Liver (tissue), 9 donors: ENCODE results near the gene RTL10. TPM values are rescaled to one million over a fixed set of nuclear protein-coding genes. Genes with fewer than 3 reads are reported as not detected.

ENCODE experiments used
- DNase-seq: peaks from one replicate; pipeline ENCODE4 v3.0.0-alpha.2; 2017; ENCODE audit warnings: low spot score
- H3K27ac ChIP-seq, 2 donors: one replicate each; pipeline ENCODE4 v1.7.0; 2013; ENCODE audit warnings: inconsistent platforms in 2 of 2, low read length in 2 of 2, control low read depth in 1 of 2, low read depth in 1 of 2, mild to moderate bottlenecking in 1 of 2
- H3K27me3 ChIP-seq, 4 donors: one replicate each; pipeline versions ENCODE4 v1.6.1 to v1.7.0; 2013; ENCODE audit warnings: low read length in 3 of 4, inconsistent platforms in 1 of 4, mild to moderate bottlenecking in 1 of 4, moderate library complexity in 1 of 4; ENCODE audit not compliant: control insufficient read depth in 4 of 4, insufficient read depth in 4 of 4
- H3K36me3 ChIP-seq, 4 donors: one replicate each; pipeline versions ENCODE4 v1.6.1 to v1.7.0; 2013; ENCODE audit warnings: low read length in 3 of 4, mild to moderate bottlenecking in 3 of 4, low read depth in 1 of 4, moderate library complexity in 1 of 4; ENCODE audit not compliant: control insufficient read depth in 4 of 4, insufficient read depth in 3 of 4
- H3K4me1 ChIP-seq, 4 donors: one replicate each; pipeline versions ENCODE4 v1.6.1 to v1.7.0; 2013; ENCODE audit warnings: low read length in 3 of 4, mild to moderate bottlenecking in 3 of 4, moderate library complexity in 1 of 4; ENCODE audit not compliant: control insufficient read depth in 4 of 4, insufficient read depth in 4 of 4
- H3K4me3 ChIP-seq, 3 donors: one replicate each; pipeline versions ENCODE4 v1.6.1 to v1.7.0; 2013; ENCODE audit warnings: low read length in 3 of 3, control low read depth in 1 of 3, low read depth in 1 of 3, mild to moderate bottlenecking in 1 of 3
- H3K9ac ChIP-seq, 2 donors: one replicate each; pipeline ENCODE4 v1.7.0; 2013; ENCODE audit warnings: low read length in 2 of 2, mild to moderate bottlenecking in 2 of 2, moderate library complexity in 2 of 2, control low read depth in 1 of 2, low read depth in 1 of 2
- H3K9me3 ChIP-seq, 4 donors: one replicate each; pipeline versions ENCODE4 v1.6.1 to v1.7.0; 2013; ENCODE audit warnings: low read length in 3 of 4; ENCODE audit not compliant: control insufficient read depth in 4 of 4
- EGR1 ChIP-seq, 2 donors: IDR thresholded peaks; 2 replicates each; pipeline ENCODE4 v1.6.1; 2016 to 2018; ENCODE audit warnings: antibody characterized with exemption in 2 of 2, low read depth in 2 of 2
- FOXA1 ChIP-seq: IDR thresholded peaks from 2 replicates; pipeline ENCODE4 v1.6.1; 2016; ENCODE audit warnings: antibody characterized with exemption
- FOXA2 ChIP-seq: IDR thresholded peaks from 2 replicates; pipeline ENCODE4 v1.6.1; 2016; ENCODE audit warnings: antibody characterized with exemption
- GABPA ChIP-seq, 2 donors: IDR thresholded peaks in 1 of 2; conservative IDR thresholded peaks in 1 of 2; 2 replicates each; pipeline ENCODE4 v1.6.1; 2016; ENCODE audit warnings: antibody characterized with exemption in 2 of 2, mild to moderate bottlenecking in 1 of 2, moderate library complexity in 1 of 2
- HNF4A ChIP-seq, 2 donors: conservative IDR thresholded peaks; 2 replicates each; pipeline ENCODE4 v1.6.1; 2016; ENCODE audit warnings: antibody characterized with exemption in 2 of 2, mild to moderate bottlenecking in 2 of 2
- HNF4G ChIP-seq: IDR thresholded peaks from 2 replicates; pipeline ENCODE4 v1.6.1; 2016; ENCODE audit warnings: antibody characterized with exemption
- JUND ChIP-seq, 2 donors: IDR thresholded peaks; 2 replicates each; pipeline ENCODE4 v1.6.1; 2016; ENCODE audit warnings: antibody characterized with exemption in 2 of 2
- NR2F2 ChIP-seq: IDR thresholded peaks from 2 replicates; pipeline ENCODE4 v1.6.1; 2016; ENCODE audit warnings: antibody characterized with exemption
- RAD21 ChIP-seq, 2 donors: IDR thresholded peaks; 2 replicates each; pipeline ENCODE4 v1.6.1; 2016; ENCODE audit warnings: antibody characterized with exemption in 2 of 2, mild to moderate bottlenecking in 2 of 2
- RXRA ChIP-seq, 2 donors: IDR thresholded peaks; 2 replicates each; pipeline ENCODE4 v1.6.1; 2017 to 2018; ENCODE audit warnings: antibody characterized with exemption in 2 of 2, mild to moderate bottlenecking in 1 of 2
- SP1 ChIP-seq: IDR thresholded peaks from 2 replicates; pipeline ENCODE4 v1.6.1; 2018; ENCODE audit warnings: antibody characterized with exemption, mild to moderate bottlenecking
- TAF1 ChIP-seq: conservative IDR thresholded peaks from 2 replicates; pipeline ENCODE4 v1.6.1; 2016; ENCODE audit warnings: antibody characterized with exemption, mild to moderate bottlenecking
- YY1 ChIP-seq: IDR thresholded peaks from 2 replicates; pipeline ENCODE4 v1.6.1; 2016; ENCODE audit warnings: antibody characterized with exemption, mild to moderate bottlenecking
- WGBS: extraction: QIAGEN DNeasy Blood & Tissue Kit; methylation state at CpG from one replicate; pipeline ENCODE4 v1.1.7; 2013; 5-methylcytosine and 5-hydroxymethylcytosine counted together
- polyA plus RNA-seq, 2 donors: library from polyadenylated mRNA; stranded (reverse) in 1 of 2; unstranded in 1 of 2; fragments of 200-250 nt in 1 of 2; fragments of >200 nt in 1 of 2; fragmentation: Nextera tagmentation in 1 of 2; extraction: Ambion mirVana in 1 of 2; gene quantifications; one replicate each; pipeline versions ENCODE4 v1.2.1 to v1.2.3, GENCODE V29; 2013 to 2015
- total RNA-seq, 2 donors: library from RNA; depleted of rRNA; stranded (reverse); fragments of >200 nt; gene quantifications; one replicate each; pipeline ENCODE4 v1.2.3, GENCODE V29; 2014
- TF ChIP-seq, protein P1 (sequence below): IDR thresholded peaks from 2 replicates; pipeline ENCODE4 v1.6.1; 2016; ENCODE audit warnings: antibody characterized with exemption, mild to moderate bottlenecking
- TF ChIP-seq, protein P2 (sequence below): IDR thresholded peaks from 2 replicates; pipeline ENCODE4 v1.6.1; 2016; ENCODE audit warnings: antibody characterized with exemption
- TF ChIP-seq, protein P3 (sequence below): fragments of 150-350 bp; IDR thresholded peaks from 2 replicates; pipeline ENCODE4 v1.5.1; 2017; ENCODE audit warnings: improper control_type of control experiment, low read depth, low read length; ENCODE audit not compliant: missing input control
- donor health status: healthy.
- donor health status: healthy.
- donor health status: healthy.
- donor health status: healthy.
- donor health status: healthy.

Gene RTL10
- total and polyA plus RNA-seq, 4 donors = 4.2 to 8.3 (median 7.4) TPM

DNA sequence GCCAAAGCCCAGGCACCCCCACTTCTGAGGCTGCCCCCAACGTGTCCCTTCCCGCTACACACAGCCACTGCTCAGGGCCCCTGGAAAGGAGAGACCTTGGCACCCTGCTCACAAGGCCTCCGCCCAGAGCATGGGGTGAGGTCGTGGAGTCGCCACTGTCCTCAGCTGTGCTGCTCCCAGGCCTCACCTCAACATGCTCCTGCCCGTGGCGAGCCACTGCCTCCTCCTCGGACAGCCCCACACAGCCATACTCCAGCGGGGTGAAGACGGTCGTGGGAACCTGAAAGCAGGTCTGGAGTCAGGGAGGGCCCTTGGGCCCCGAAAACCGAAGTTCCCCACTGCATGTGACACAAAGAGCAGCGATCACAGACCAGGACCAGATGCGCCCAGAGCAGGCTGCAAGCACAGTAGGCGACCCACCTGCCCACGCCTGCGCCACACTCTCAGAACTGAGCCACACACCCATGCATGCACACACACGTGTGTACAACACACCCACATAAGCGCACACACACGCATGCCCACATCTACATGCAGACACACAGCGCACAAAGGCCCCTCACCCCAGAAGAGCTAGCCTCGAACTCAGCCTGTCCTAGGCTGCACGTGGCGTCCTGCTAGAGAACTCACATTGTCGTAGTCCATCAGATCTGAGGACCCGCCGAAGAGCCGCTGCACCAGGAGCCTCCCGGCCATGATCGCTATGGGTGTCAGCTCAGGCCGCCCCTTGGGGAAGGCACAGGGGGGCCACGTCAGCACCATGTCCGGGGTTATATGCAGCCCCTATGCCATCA is 25.5 kb upstream of the RTL10 start (continued):
- TF ChIP-seq, protein P1, sequence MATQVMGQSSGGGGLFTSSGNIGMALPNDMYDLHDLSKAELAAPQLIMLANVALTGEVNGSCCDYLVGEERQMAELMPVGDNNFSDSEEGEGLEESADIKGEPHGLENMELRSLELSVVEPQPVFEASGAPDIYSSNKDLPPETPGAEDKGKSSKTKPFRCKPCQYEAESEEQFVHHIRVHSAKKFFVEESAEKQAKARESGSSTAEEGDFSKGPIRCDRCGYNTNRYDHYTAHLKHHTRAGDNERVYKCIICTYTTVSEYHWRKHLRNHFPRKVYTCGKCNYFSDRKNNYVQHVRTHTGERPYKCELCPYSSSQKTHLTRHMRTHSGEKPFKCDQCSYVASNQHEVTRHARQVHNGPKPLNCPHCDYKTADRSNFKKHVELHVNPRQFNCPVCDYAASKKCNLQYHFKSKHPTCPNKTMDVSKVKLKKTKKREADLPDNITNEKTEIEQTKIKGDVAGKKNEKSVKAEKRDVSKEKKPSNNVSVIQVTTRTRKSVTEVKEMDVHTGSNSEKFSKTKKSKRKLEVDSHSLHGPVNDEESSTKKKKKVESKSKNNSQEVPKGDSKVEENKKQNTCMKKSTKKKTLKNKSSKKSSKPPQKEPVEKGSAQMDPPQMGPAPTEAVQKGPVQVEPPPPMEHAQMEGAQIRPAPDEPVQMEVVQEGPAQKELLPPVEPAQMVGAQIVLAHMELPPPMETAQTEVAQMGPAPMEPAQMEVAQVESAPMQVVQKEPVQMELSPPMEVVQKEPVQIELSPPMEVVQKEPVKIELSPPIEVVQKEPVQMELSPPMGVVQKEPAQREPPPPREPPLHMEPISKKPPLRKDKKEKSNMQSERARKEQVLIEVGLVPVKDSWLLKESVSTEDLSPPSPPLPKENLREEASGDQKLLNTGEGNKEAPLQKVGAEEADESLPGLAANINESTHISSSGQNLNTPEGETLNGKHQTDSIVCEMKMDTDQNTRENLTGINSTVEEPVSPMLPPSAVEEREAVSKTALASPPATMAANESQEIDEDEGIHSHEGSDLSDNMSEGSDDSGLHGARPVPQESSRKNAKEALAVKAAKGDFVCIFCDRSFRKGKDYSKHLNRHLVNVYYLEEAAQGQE = no peak

DNA sequence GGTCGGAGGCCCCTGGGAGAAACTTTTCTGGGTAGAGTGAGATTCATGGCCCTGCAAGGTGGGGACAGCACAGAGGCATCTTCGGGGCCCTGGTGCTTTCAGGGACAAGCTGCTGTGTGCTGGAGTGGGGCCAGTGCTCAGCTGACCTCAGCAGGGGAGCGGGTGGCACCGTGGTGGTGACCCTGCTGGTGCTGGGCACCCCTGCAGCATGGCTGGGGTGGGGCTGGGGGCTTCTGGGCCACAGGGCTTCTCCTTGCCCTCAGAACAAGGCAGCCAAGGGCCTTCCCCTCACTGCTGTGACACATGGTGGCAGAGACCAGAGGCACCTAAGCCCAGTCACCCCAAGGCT is 24.9 kb upstream of the RTL10 start:
- Histone ChIP-seq H3K36me3 (peaks cover 0 to 16% (median 3%) of the 10 kb centered on the region in 4 donors), H3K4me1 (no peaks in the 10 kb centered on the region), H3K27ac (no peak overlapping the region), H3K4me3 (no peak overlapping the region), H3K9ac (no peak overlapping the region), H3K27me3 (no peaks in the 10 kb centered on the region), H3K9me3 (no peaks in the 10 kb centered on the region)
- TF ChIP-seq HNF4G = no peak
- TF ChIP-seq NR2F2 = no peak
- no peak for TF ChIP-seq TAF1
- TF ChIP-seq, protein P2, sequence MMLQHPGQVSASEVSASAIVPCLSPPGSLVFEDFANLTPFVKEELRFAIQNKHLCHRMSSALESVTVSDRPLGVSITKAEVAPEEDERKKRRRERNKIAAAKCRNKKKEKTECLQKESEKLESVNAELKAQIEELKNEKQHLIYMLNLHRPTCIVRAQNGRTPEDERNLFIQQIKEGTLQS = no peak
- no peak for TF ChIP-seq SP1
- TF ChIP-seq JUND (IDR thresholded peaks at IDR 0.05) = no peak
- no peak for TF ChIP-seq FOXA1
- no peak for TF ChIP-seq RAD21 (IDR thresholded peaks at IDR 0.05)
- DNase-seq = no peak
- WGBS = 91% methylated on average over 4 of the region's 4 CpGs

DNA sequence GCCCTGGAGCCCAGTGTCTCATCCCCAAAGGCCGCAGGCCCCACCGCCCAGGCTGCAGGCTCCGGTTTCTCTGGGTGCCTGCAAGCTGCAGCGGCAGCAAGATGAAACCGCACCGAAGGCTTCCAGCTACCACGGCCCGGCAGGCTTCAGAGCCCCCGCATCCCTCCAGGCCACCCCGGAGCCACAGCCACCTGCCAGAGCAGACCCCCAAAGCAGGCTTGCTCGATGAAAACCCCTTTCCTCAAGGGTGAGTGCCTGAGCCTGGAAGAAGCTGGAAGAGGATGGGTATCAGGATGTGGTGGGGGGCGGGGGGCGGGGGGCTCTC is 24.5 kb upstream of the RTL10 start:
- TF ChIP-seq GABPA (IDR thresholded peaks at IDR 0.05 in 1 of 2, conservative IDR thresholded peaks at IDR 0.05 in 1 of 2) = no peak
- TF ChIP-seq YY1 = no peak
- TF ChIP-seq FOXA2 = no peak
- TF ChIP-seq, protein P3, sequence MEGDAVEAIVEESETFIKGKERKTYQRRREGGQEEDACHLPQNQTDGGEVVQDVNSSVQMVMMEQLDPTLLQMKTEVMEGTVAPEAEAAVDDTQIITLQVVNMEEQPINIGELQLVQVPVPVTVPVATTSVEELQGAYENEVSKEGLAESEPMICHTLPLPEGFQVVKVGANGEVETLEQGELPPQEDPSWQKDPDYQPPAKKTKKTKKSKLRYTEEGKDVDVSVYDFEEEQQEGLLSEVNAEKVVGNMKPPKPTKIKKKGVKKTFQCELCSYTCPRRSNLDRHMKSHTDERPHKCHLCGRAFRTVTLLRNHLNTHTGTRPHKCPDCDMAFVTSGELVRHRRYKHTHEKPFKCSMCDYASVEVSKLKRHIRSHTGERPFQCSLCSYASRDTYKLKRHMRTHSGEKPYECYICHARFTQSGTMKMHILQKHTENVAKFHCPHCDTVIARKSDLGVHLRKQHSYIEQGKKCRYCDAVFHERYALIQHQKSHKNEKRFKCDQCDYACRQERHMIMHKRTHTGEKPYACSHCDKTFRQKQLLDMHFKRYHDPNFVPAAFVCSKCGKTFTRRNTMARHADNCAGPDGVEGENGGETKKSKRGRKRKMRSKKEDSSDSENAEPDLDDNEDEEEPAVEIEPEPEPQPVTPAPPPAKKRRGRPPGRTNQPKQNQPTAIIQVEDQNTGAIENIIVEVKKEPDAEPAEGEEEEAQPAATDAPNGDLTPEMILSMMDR = no peak
- TF ChIP-seq EGR1 (IDR thresholded peaks at IDR 0.05; ENCODE audit: low read depth in 2 of 2) = no peak
- no peak for TF ChIP-seq TAF1
- TF ChIP-seq RXRA (IDR thresholded peaks at IDR 0.05) = no peak
- TF ChIP-seq, protein P1 = no peak
- no peak for TF ChIP-seq HNF4A (conservative IDR thresholded peaks at IDR 0.05)
- no peak for TF ChIP-seq SP1

More for the DNA sequence above, 24.5 kb upstream of the RTL10 start:
- Histone ChIP-seq H3K9ac (no peak overlapping the region), H3K36me3 (peaks cover 0 to 16% (median 3%) of the 10 kb centered on the region in 4 donors), H3K27ac (no peak overlapping the region), H3K4me3 (no peak overlapping the region), H3K9me3 (no peaks in the 10 kb centered on the region), H3K4me1 (no peaks in the 10 kb centered on the region), H3K27me3 (no peaks in the 10 kb centered on the region)
- DNase-seq = no peak
- whole genome bisulfite sequencing = 95% methylated on average over 13 of the region's 13 CpGs
